Erythroblast (primary cell): ENCODE results near the gene GCM1.

Source experiments
- GATA1 ChIP-seq: IDR thresholded peaks from 2 replicates; pipeline ENCODE4 v1.6.1; 2011; ENCODE audit warnings: low read depth, mild to moderate bottlenecking, control low read depth, low read length, moderate library complexity
- POLR2A ChIP-seq: IDR thresholded peaks from 2 replicates; pipeline ENCODE4 v1.6.1; 2011; ENCODE audit warnings: mild to moderate bottlenecking, low read length

- TF ChIP-seq POLR2A, result no peak
- TF ChIP-seq GATA1, result no peak
Measured at GRCh38 chr6:53125276-53125675, 23.4 kb downstream of the GCM1 start.
